Inferior parietal cortex (tissue), 1 donor: ENCODE results near the gene ZNF80.
"Not testable (repeated sequence)": the region's sequence is repeated elsewhere in the genome, so short reads cannot be mapped to it uniquely, and the experiment has no call there.

Experiments
- DNase-seq: peaks from one replicate; pipeline ENCODE4 v3.0.0-alpha.2; 2016; ENCODE audit errors: extremely low spot score

The ZNF80 gene

DNA sequence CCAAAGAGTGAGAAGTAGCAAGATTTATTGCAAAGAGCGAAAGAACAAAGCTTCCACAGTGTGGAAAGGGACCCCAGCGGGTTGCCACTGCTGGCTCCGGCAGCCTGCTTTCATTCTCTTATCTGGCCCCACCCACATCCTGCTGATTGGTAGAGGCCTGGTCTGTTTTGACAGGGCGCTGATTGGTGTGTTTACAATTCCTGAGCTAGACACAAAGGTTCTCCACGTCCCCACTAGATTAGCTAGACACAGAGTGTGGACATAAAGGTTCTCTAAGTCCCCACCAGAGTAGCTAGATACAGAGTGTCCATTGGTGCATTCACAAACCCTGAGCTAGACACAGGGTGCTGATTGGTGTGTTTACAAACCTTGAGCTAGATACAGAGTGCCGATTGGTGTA is at the start of gene ZNF80:
Gene ZNF80, minus strand, starts transcription at position 101 of the 400 bp plus-strand sequence. CDS start 504 bp downstream, outside the sequence.
- DNase-seq: not testable (repeated sequence)

- no peak for DNase-seq
These were observed 48.9 kb upstream of the ZNF80 start for GRCh38 chr3:114286266-114286665.

DNA sequence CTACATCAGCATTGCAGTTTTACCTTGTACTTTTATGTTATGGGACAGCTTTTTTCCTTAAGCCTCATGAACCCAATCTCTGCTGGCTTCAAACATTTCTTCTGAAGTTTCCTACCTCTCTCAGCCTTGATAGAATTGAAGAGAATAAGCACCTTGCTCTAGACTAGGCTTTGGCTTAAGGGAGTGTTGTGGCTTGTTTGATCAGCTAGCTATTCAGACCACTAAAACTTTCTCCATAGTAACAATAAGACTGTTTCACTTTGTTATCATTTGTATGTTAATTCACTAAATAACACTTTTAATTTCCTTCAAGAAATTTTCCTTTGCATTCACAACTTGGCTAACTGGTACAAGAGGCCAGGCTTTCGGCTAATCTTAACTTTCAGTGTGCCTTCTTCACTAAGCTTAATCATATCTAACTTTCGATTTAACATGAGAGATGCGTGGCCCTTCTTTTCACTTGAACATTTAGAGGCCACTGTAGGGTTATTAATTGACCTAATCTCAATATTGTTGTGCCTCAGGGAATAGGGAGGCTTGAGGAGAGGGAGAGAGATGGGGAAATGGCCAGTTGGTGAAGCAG is 48.4 kb upstream of the ZNF80 start:
- DNase-seq: no peak

GRCh38 chr3:114284644-114285043 is 47.3 kb upstream of the ZNF80 start:
- no peak for DNase-seq

GRCh38 chr3:114276856-114277255 is 39.5 kb upstream of the ZNF80 start:
- DNase-seq: not testable (repeated sequence)

GRCh38 chr3:114274929-114275328 is 37.6 kb upstream of the ZNF80 start:
- DNase-seq: no peak

DNA sequence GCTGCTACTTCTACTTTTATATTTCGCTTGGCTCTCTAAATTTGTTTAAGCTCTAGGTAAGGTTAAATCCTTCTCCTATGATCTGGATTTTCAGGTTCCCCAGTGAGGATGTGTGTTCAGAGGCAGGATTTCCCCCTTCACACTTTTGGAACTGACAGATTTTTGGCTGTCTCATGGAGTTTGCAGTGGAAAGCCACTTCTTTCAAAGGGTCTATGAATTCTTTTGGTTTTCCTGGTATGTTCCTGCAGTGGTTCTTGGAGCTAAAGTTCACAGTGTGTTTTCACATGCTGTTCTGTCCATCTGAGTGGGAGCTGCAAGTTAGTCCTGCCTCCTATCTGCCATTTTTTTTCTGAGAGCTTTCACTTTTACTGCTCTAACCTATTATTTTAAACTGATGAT is 34.9 kb upstream of the ZNF80 start:
- no peak for DNase-seq

GRCh38 chr3:114270019-114270418 is 32.6 kb upstream of the ZNF80 start:
- DNase-seq: no peak

DNA sequence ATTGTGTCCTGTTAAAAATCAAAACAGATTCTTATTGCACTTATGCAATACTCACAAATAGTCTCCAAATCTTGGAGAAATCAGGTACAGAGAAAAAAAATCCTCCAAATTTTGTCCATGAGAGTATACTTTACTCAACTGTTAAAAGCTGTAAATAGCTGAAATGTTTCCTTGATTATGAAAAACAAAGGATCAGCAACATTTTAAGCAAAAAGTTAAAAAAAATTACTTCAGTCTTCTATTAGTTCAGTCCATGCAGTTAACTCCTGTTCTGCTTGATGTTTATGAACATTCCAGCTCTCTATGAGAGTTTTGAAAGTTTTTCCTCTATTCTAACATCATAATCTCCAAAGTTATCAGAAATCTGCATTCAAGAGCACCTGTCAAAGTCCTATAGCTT is 22.8 kb upstream of the ZNF80 start:
- DNase-seq: no peak

DNA sequence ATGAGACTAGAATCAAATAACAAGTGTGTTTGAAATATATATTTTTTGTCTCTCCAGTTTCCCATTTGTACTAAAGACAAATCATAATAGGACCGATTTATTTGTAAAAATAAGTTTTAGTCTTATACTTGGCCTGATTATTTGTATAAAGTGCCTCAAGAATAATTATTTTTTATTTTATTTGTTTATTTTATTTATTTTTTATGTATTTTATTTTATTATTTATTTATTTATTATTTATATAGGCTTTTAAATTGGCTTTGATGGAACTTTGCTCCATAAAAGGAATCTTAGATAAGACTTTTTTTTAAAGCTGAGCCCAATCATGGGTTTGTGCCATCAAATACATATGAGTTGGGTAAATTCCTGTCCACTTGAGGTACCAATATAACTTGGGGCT is 22.2 kb upstream of the ZNF80 start:
- no peak for DNase-seq

DNA sequence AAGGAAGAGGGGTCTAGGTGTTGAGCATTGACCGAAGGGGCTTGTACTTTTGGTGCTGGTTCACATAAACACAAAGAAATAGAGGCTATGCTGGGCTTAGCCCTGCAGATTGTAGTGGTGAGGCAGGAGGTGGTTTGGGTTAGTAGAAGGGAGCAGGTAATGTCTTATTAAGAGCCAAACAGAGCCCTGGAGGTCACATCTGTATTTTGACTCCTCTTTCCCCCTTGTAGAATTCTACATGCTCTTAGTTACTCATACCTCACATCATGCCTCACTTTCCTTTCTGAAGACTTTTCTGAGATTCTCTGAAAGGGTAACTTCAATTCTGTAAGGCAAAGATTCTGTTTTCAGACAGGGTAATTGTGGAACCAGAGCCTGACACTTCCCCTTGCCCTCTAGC is 16.1 kb upstream of the ZNF80 start:
- DNase-seq: no peak

DNA sequence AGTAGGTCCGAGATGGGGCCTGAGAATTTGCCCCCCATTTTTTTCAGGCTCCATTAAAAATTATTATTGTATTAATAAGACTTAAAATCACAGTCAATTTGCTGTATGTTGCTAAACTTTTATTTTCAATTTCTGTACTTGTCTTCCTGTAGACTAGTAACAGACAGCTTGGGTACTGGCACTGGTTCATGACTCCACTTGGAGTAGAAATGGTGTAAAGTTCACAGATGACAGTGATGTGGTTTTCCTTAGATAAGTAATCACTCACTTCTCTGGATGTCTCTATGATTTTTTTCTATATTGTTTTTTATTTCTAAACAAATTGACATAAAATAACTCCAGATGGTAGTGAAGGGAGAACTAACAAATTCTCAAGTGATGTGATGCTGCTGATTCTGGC is 15.6 kb upstream of the ZNF80 start:
- no peak for DNase-seq

DNA sequence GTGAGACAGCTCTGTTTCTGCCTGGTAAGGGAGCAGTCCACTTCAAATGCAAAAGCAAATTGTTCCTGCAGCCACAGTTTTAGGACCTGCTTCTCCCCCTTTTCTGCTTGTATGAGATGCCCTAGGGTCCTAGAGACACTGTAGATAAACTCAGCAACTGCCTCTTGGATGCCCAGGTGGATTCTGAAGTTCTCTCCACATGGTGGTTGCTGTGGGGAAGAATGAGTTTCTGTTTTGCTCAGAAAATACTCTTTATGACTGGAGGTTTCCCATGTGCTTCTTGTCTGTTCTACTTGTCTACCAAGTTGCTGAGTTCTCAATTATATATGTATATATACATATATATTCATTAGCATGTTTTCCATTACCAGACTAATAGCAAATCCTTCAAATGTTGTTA is 5.6 kb upstream of the ZNF80 start:
- DNase-seq: no peak

DNA sequence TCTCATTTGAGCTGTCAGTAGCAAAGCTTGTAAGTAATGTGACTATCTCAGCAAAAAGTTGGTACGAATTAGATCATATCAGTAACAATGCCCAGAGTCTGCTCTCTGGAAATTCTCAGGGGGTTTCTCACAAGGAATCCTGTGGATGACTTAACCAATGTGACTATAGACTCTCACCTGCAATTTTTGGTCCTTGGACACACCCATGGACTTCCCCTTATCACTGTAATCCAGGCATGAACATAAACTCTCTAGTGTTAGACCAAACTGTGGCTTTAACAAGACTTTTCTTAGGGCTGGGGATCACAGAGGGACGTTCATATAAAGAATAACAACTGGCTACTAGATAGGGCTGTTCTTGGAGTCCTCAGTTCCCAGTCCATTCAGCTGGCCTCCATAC is 3.9 kb upstream of the ZNF80 start:
- DNase-seq: no peak

GRCh38 chr3:114238146-114238785 is 888 bp upstream of the ZNF80 start:
- DNase-seq: not testable (repeated sequence)

- no peak for DNase-seq
These were observed 1.9 kb downstream of the ZNF80 start for GRCh38 chr3:114235431-114235830.

- no peak for DNase-seq
These were observed 2.6 kb downstream of the ZNF80 start for GRCh38 chr3:114234745-114235144.

GRCh38 chr3:114231616-114232015 is 5.8 kb downstream of the ZNF80 start:
- no peak for DNase-seq

DNA sequence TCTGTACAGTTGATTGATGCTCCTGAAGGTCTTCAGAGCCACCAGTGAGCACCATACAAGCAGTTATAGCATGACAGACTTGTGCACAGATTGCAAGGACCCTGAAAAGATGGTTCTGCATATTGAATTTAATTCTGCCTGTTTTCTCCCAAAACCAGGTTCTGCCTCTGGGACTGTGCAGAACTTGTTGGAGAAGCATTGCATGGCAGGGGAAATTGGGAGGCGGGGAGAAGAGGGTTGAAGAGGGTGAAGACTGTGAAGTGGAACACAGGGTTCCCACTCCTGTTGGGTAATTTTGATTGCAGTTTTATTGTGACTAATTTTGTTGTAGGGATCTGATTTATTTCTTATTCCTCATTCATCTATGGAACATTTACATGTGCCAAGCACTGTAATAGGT is 10.3 kb downstream of the ZNF80 start:
- no peak for DNase-seq

DNA sequence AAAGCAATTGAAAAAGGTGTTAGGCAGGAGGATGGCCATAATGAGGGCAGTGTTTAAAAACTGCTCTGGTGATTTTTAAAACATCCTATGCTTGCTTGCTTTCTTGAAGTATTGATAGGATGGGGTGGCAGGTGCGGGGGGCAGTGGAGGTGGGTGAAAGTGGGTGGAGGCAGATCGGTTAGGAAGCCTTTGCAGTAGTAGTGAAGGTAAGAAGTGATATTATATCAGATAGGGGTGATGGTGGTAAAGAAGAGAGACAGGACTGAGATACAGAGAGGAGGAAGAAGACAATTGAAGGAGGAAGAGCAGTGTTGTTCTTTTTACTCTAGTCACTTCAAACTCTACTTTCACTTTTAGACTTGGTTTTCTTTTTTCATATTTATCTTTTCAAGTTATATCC is 11.1 kb downstream of the ZNF80 start:
- DNase-seq: no peak

- no peak for DNase-seq
These were observed 14.2 kb downstream of the ZNF80 start for GRCh38 chr3:114223143-114223542.

DNA sequence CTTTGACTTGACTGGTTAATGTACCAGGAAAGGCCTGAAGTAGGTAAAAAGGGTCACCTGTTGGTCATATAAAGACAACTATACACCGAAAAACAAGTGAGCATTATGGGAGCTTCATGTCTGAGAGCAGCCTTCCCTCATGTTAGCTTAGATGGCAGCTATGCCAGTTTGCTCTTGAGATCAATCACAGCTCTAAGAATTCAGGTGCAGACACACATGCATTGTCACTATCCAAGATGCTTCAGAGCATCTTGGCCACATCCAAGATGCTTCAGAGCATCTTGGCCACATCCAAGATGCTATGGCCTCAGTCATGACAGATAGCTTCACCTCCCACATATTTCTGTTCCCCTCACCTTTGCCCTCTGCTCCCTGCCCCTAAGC is 15.5 kb downstream of the ZNF80 start:
- no peak for DNase-seq

DNA sequence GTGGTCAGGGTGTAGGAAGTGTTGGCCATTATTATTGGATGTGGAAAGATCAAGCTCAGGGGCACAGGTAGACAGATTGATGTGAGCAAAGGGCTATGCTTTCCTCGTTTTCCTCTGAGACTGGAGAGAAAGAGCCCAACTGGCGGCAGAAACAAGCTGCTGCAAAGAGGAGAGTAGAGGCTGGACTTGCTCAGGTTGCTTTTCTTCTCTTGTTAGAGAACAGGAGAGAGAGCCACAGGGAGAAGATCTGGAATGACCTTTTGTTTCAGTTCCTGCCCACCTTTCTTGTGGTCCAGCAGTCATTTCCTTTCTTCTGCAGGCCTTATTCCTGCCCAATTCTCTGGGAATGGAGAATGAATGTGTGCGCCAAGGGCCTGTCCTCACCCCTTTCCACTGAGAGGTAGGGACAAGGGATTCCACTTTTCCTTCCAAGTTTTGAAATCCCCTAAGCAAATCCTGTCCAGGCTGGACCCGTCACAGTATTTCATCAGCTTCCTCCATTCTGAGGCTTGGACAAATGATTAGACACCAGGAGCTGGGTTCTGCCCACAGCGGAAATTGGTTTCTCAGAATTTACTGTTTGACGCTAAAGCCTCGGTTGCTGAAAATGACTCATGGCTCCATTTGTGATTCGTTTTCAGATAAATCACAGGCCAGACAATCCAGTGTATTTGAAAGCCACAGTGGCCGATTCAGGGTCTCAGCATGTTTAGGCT is 16.1 kb downstream of the ZNF80 start:
- no peak for DNase-seq
